Epithelial cell of esophagus (primary cell): Measurements from ENCODE around the gene SLC5A6.

Experiments
- DNase-seq: peaks from one replicate; pipeline ENCODE4 v3.0.0; 2010; ENCODE audit warnings: low read depth
- H3K4me3 ChIP-seq: 2 replicates; pipeline ENCODE4 v1.5.1; 2011; ENCODE audit warnings: mild to moderate bottlenecking, low read length, control low read depth
- TF ChIP-seq, protein P1 (sequence below): IDR thresholded peaks from 2 replicates; pipeline ENCODE4 v1.5.1; 2011; ENCODE audit warnings: low read depth, mild to moderate bottlenecking, low read length, control low read depth, inconsistent platforms; ENCODE audit not compliant: insufficient read depth; ENCODE audit errors: missing control alignments

The SLC5A6 gene

GRCh38 chr2:27251766-27252165, 39.7 kb upstream of the SLC5A6 start:
- TF ChIP-seq, protein P1, sequence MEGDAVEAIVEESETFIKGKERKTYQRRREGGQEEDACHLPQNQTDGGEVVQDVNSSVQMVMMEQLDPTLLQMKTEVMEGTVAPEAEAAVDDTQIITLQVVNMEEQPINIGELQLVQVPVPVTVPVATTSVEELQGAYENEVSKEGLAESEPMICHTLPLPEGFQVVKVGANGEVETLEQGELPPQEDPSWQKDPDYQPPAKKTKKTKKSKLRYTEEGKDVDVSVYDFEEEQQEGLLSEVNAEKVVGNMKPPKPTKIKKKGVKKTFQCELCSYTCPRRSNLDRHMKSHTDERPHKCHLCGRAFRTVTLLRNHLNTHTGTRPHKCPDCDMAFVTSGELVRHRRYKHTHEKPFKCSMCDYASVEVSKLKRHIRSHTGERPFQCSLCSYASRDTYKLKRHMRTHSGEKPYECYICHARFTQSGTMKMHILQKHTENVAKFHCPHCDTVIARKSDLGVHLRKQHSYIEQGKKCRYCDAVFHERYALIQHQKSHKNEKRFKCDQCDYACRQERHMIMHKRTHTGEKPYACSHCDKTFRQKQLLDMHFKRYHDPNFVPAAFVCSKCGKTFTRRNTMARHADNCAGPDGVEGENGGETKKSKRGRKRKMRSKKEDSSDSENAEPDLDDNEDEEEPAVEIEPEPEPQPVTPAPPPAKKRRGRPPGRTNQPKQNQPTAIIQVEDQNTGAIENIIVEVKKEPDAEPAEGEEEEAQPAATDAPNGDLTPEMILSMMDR: no peak
- H3K4me3 ChIP-seq: no peak overlapping the region
- no peak for DNase-seq

GRCh38 chr2:27250652-27251379, 38.7 kb upstream of the SLC5A6 start:
- no peak for DNase-seq
- TF ChIP-seq, protein P1: no peak
- no peak overlapping the region for H3K4me3 ChIP-seq

DNA sequence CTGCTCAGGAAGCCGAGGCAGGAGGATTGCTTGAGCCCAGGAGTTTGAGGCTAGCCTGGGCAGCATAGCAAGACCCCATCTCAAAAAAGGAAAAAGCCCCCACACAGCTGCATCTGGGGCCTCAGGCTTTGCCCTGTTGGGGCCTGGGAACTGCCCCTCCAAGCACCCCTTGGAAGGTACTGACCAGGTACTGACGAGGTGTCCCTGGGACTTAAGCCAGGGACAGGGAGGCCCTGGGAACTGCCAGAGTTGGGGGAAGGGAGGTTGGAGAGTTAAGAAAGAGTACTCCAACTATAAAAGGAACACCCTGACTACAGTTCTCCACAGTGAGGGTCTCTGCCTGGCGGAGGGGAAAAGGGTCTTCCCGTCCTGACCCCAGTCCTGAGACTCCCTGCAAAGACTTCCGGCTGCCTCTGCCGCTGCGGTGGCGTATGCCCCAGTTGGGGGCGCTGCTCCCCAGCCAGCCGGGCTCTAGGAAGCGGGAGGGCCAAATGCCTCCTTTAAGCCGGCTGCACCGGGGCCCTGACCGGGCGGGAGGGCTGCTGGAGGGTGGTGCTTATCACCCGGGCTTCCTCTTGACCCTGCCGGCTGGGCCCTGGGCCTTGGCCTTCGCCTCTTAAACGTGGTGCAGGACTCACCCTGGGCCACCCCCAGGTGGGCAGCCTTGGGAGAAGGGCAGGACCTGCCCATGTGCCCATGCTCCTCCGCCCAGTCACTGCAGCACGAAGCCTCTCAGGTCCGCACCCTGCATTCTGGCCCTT, 38.0 kb upstream of the SLC5A6 start:
- TF ChIP-seq, protein P1: peak; percentile 68
- no peak overlapping the region for H3K4me3 ChIP-seq
- DNase-seq: peak; percentile 52

GRCh38 chr2:27249159-27249890, 37.3 kb upstream of the SLC5A6 start:
- no peak overlapping the region for H3K4me3 ChIP-seq
- DNase-seq: no peak
- TF ChIP-seq, protein P1: no peak

- TF ChIP-seq, protein P1: no peak
- H3K4me3 ChIP-seq: no peak overlapping the region
- DNase-seq: no peak
These were observed 35.8 kb upstream of the SLC5A6 start for GRCh38 chr2:27247893-27248292.

DNA sequence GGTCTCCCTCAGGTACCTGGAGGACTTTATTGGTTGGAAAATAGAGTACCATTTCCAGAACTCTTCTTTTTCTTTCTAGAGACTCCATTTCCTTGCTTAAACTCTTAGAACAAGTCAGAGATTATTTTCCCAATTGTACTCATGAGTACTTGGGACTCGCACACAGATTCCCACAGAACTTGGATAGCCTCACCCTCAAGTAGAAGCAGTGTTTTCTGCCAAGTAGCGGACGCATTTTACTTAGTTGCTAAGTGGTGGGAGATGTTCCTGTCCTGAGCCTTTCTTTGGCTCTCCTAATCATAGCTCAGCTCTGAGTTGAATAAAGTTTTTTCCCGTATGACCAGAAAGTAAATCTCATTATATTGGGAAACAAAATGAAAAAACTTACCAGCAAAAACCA, 33.6 kb upstream of the SLC5A6 start:
- DNase-seq: no peak
- no peak overlapping the region for H3K4me3 ChIP-seq
- TF ChIP-seq, protein P1: no peak
